GM23338 (cell line): ENCODE measurements around the gene HTT-AS. TPM values are rescaled to one million over a fixed set of nuclear protein-coding genes. Genes with fewer than 3 reads are reported as not detected.

Experiments used
- ATAC-seq: fragments of 200-7000 bp; cut with Tn5 transposase; 3 replicates; pipeline ENCODE4 v1.9.1; 2020
- DNase-seq: peaks from one replicate; pipeline ENCODE4 v3.0.0-alpha.2; 2015; ENCODE audit warnings: low spot score
- H2AFZ ChIP-seq: fragments of 200-600 bp; sonication (generic); 2 replicates; pipeline ENCODE4 v1.8.0; 2016; ENCODE audit warnings: antibody characterized with exemption, mild to moderate bottlenecking, moderate library complexity
- H3F3A ChIP-seq: fragments of 200-600 bp; sonication (generic); replicated peaks from 2 replicates; pipeline ENCODE4 v1.8.0; 2017; ENCODE audit warnings: antibody characterized with exemption, mixed run types, low read depth
- H3K27ac ChIP-seq: fragments of 200-600 bp; sonication (generic); 2 replicates; pipeline ENCODE4 v1.6.1; 2016; ENCODE audit warnings: low read depth
- H3K27me3 ChIP-seq: fragments of 200-600 bp; sonication (generic); 2 replicates; pipeline ENCODE4 v1.8.0; 2016; ENCODE audit warnings: mild to moderate bottlenecking, mixed run types, moderate library complexity; ENCODE audit not compliant: insufficient read depth
- H3K36me3 ChIP-seq: fragments of 200-600 bp; sonication (generic); 2 replicates; pipeline ENCODE4 v1.8.0; 2016; ENCODE audit warnings: mild to moderate bottlenecking; ENCODE audit not compliant: insufficient read depth
- H3K4me1 ChIP-seq: fragments of 200-600 bp; sonication (generic); 2 replicates; pipeline ENCODE4 v1.8.0; 2016; ENCODE audit warnings: mild to moderate bottlenecking, moderate library complexity; ENCODE audit not compliant: insufficient read depth
- H3K4me2 ChIP-seq: fragments of 200-600 bp; sonication (generic); 2 replicates; pipeline ENCODE4 v1.7.1; 2017; ENCODE audit warnings: mixed run types
- H3K4me3 ChIP-seq: fragments of 200-600 bp; sonication (generic); 2 replicates; pipeline ENCODE4 v1.6.1; 2016; ENCODE audit warnings: mixed run types
- H3K79me2 ChIP-seq: fragments of 200-600 bp; sonication (generic); replicated peaks from 2 replicates; pipeline ENCODE4 v1.8.0; 2017; ENCODE audit warnings: mild to moderate bottlenecking; ENCODE audit not compliant: insufficient read depth
- H3K9me2 ChIP-seq: fragments of 200-600 bp; sonication (generic); 2 replicates; pipeline ENCODE4 v1.8.0; 2017; ENCODE audit not compliant: insufficient read depth
- H4K20me1 ChIP-seq: fragments of 200-600 bp; sonication (generic); replicated peaks from 2 replicates; pipeline ENCODE4 v1.8.0; 2017; ENCODE audit warnings: mild to moderate bottlenecking; ENCODE audit not compliant: insufficient read depth
- H3K27ac Mint-ChIP-seq: 2 replicates; pipeline ENCODE4 v1.8.0; 2020; ENCODE audit warnings: inconsistent platforms, mild to moderate bottlenecking, moderate library complexity, mixed read lengths
- H3K27me3 Mint-ChIP-seq: 3 replicates; pipeline ENCODE4 v1.8.0; 2022; ENCODE audit warnings: low read depth, mild to moderate bottlenecking, moderate library complexity, mixed read lengths, inconsistent platforms; ENCODE audit not compliant: insufficient read depth, poor library complexity
- H3K36me3 Mint-ChIP-seq: 3 replicates; pipeline ENCODE4 v1.8.0; 2021; ENCODE audit warnings: low read depth, mild to moderate bottlenecking, inconsistent platforms, moderate library complexity, mixed read lengths
- H3K4me1 Mint-ChIP-seq: 3 replicates; pipeline ENCODE4 v1.8.0; 2020; ENCODE audit warnings: mild to moderate bottlenecking, inconsistent platforms, mixed read lengths
- H3K4me3 Mint-ChIP-seq: 3 replicates; pipeline ENCODE4 v1.8.0; 2021; ENCODE audit warnings: moderate library complexity, mild to moderate bottlenecking, inconsistent platforms, mixed read lengths
- H3K9me3 Mint-ChIP-seq: 3 replicates; pipeline ENCODE4 v1.8.0; 2020; ENCODE audit warnings: moderate library complexity, mild to moderate bottlenecking, inconsistent platforms, mixed read lengths
- CREB1 ChIP-seq: fragments of 250-450 bp; sonication (Bioruptor Pico); IDR thresholded peaks from 2 replicates; pipeline ENCODE4 v1.5.0; 2020; ENCODE audit warnings: low read depth, mild to moderate bottlenecking, moderate library complexity
- CTCF ChIP-seq, 2 experiments: fragments of 200-600 bp in 1 of 2; sonication (generic) in 1 of 2; conservative IDR thresholded peaks; 2 replicates each; pipeline versions ENCODE4 v1.5.1 to v1.6.1; 2016 to 2017; ENCODE audit warnings: antibody characterized with exemption in 2 of 2, low read depth in 2 of 2, mild to moderate bottlenecking in 2 of 2, moderate library complexity in 1 of 2
- ETS1 ChIP-seq: IDR thresholded peaks from 2 replicates; pipeline ENCODE4 v1.6.1; 2016; ENCODE audit warnings: antibody characterized with exemption
- EZH2 ChIP-seq: fragments of 200-600 bp; sonication (generic); IDR thresholded peaks from one replicate; pipeline ENCODE4 v1.8.0; 2017; ENCODE audit warnings: antibody characterized with exemption, mild to moderate bottlenecking, low read depth; ENCODE audit not compliant: unreplicated experiment
- EZH2phosphoT487 ChIP-seq: fragments of 200-600 bp; sonication (generic); IDR thresholded peaks from one replicate; pipeline ENCODE4 v1.8.1; 2018; ENCODE audit warnings: antibody characterized with exemption; ENCODE audit not compliant: unreplicated experiment
- JUNB ChIP-seq: IDR thresholded peaks from one replicate; pipeline ENCODE4 v1.6.1; 2016; ENCODE audit warnings: antibody characterized with exemption; ENCODE audit not compliant: unreplicated experiment
- NANOG ChIP-seq: IDR thresholded peaks from 2 replicates; pipeline ENCODE4 v1.6.1; 2016; ENCODE audit warnings: antibody characterized with exemption, borderline replicate concordance
- POLR2AphosphoS5 ChIP-seq: IDR thresholded peaks from 2 replicates; pipeline ENCODE4 v1.6.1; 2016; ENCODE audit warnings: antibody characterized with exemption, low read depth
- REST ChIP-seq: IDR thresholded peaks from one replicate; pipeline ENCODE4 v1.6.1; 2018; ENCODE audit warnings: antibody characterized with exemption; ENCODE audit not compliant: unreplicated experiment
- STAT1 ChIP-seq: IDR thresholded peaks from one replicate; pipeline ENCODE4 v1.6.1; 2016; ENCODE audit warnings: antibody characterized with exemption; ENCODE audit not compliant: unreplicated experiment
- ZNF114 ChIP-seq: fragments of 250-450 bp; sonication (Bioruptor Pico); IDR thresholded peaks from 2 replicates; pipeline ENCODE4 v1.5.0; 2020; ENCODE audit warnings: mild to moderate bottlenecking, moderate library complexity
- ZNF331 ChIP-seq: fragments of 250-450 bp; sonication (Bioruptor Pico); IDR thresholded peaks from 2 replicates; pipeline ENCODE4 v1.5.0; 2020; ENCODE audit warnings: low read depth, mild to moderate bottlenecking, moderate library complexity
- ZNF462 ChIP-seq: fragments of 250-450 bp; sonication (Bioruptor Pico); IDR thresholded peaks from 2 replicates; pipeline ENCODE4 v1.5.0; 2020; ENCODE audit warnings: mild to moderate bottlenecking, moderate library complexity
- polyA plus RNA-seq: library from polyadenylated mRNA; unstranded; fragments of >200 nt; fragmentation: Nextera tagmentation; extraction: Ambion mirVana; gene quantifications from 2 replicates; pipeline ENCODE4 v1.2.1, GENCODE V29; 2016
- total RNA-seq: library from RNA; depleted of rRNA; stranded (reverse); fragments of >200 nt; shearing (Covaris generic); gene quantifications from 2 replicates; pipeline ENCODE4 v1.2.3, GENCODE V29; 2014

Gene HTT-AS
- total and polyA plus RNA-seq, 2 experiments from 2014 or later, result not detected

- Histone ChIP-seq H3F3A (no peaks in the 10 kb centered on the region), H3K79me2 (no peaks in the 10 kb centered on the region), H2AFZ (no peak overlapping the region; the same call in 1 of the 2 replicates), H3K9me2 (peaks cover 5% of the 10 kb centered on the region; the same call in 1 of the 2 replicates), H3K36me3 (no peaks in the 10 kb centered on the region), H4K20me1 (no peaks in the 10 kb centered on the region), H3K4me3 (no peak overlapping the region), H3K27ac (no peak overlapping the region), H3K27me3 (no peaks in the 10 kb centered on the region), H3K4me1 (no peaks in the 10 kb centered on the region), H3K4me2 (no peak overlapping the region)
- DNase-seq, result no peak
- H3K27ac Mint-ChIP-seq, result no peak overlapping the region
- TF ChIP-seq EZH2 (no peak), EZH2phosphoT487 (no peak), CREB1 (CRISPR knock-in tag) (no peak), STAT1 (no peak), POLR2AphosphoS5 (no peak), JUNB (no peak), ZNF114 (CRISPR knock-in tag) (no peak), ZNF462 (CRISPR knock-in tag) (no peak), ETS1 (no peak), NANOG (no peak), ZNF331 (CRISPR knock-in tag) (no peak), REST (no peak), CTCF (conservative IDR thresholded peaks at IDR 0.05; ENCODE audit: low read depth in 2 of 2) (no peak)
- H3K4me3 Mint-ChIP-seq, result no peak overlapping the region
- H3K9me3 Mint-ChIP-seq, result peaks cover 9% of the 10 kb centered on the region; the same call in 1 of the 3 replicates
- no peak for ATAC-seq
- 0 out of 3 replicates have a peak, but pooled peaks cover 4% of the 10 kb centered on the region for H3K4me1 Mint-ChIP-seq
- H3K27me3 Mint-ChIP-seq, result peaks cover 17% of the 10 kb centered on the region
- H3K36me3 Mint-ChIP-seq, result no peaks in the 10 kb centered on the region
Observed at GRCh38 chr4:3062471-3062870, 11.9 kb downstream of the HTT-AS start.
